Natural killer cell (primary cell): ENCODE data around the gene CABLES2. TPM values are rescaled to one million over a fixed set of nuclear protein-coding genes. Genes with fewer than 3 reads are reported as not detected.

ENCODE experiments used
- ATAC-seq, 3 donors: fragments of 150-1000 bp in 2 of 3; fragments of 200-7000 bp in 1 of 3; cut with Tn5 transposase; 1 replicate in 1 of 3; 2 replicates in 2 of 3; pipeline ENCODE4 v1.10.0; 2021; ENCODE audit warnings: mild to moderate bottlenecking in 2 of 3, moderate library complexity in 2 of 3
- DNase-seq, 2 donors: peaks; one replicate each; pipeline versions ENCODE4 v3.0.0 to v3.0.0-alpha.2; 2013 to 2021; ENCODE audit warnings: mixed read lengths in 1 of 2
- H3K27ac ChIP-seq: one replicate; pipeline ENCODE4 v1.5.1; 2013; ENCODE audit warnings: mild to moderate bottlenecking, low read length
- H3K27me3 ChIP-seq: one replicate; pipeline ENCODE4 v1.6.1; 2013; ENCODE audit warnings: low read length; ENCODE audit not compliant: control insufficient read depth, insufficient read depth
- H3K36me3 ChIP-seq: one replicate; pipeline ENCODE4 v1.6.1; 2013; ENCODE audit warnings: low read length; ENCODE audit not compliant: control insufficient read depth, insufficient read depth
- H3K4me1 ChIP-seq: one replicate; pipeline ENCODE4 v1.6.1; 2013; ENCODE audit warnings: low read length; ENCODE audit not compliant: control insufficient read depth, insufficient read depth
- H3K4me3 ChIP-seq: one replicate; pipeline ENCODE4 v1.5.1; 2013; ENCODE audit warnings: low read length
- H3K9me3 ChIP-seq: one replicate; pipeline ENCODE4 v1.6.1; 2013; ENCODE audit warnings: low read length; ENCODE audit not compliant: control insufficient read depth, insufficient read depth
- H3K27ac Mint-ChIP-seq, 2 donors: one replicate each; pipeline ENCODE4 v1.8.0; 2022; ENCODE audit warnings: mild to moderate bottlenecking in 2 of 2, mixed read lengths in 2 of 2, moderate library complexity in 1 of 2
- H3K27me3 Mint-ChIP-seq, 2 donors: one replicate each; pipeline ENCODE4 v1.8.0; 2022; ENCODE audit warnings: low read depth in 2 of 2, mixed read lengths in 2 of 2
- H3K36me3 Mint-ChIP-seq: one replicate; pipeline ENCODE4 v1.8.0; 2022; ENCODE audit warnings: mixed read lengths
- H3K4me1 Mint-ChIP-seq, 2 donors: one replicate each; pipeline ENCODE4 v1.8.0; 2022; ENCODE audit warnings: mixed read lengths in 2 of 2
- H3K4me3 Mint-ChIP-seq: one replicate; pipeline ENCODE4 v1.8.0; 2022; ENCODE audit warnings: mild to moderate bottlenecking, moderate library complexity, mixed read lengths
- H3K9me3 Mint-ChIP-seq, 2 donors: one replicate each; pipeline ENCODE4 v1.8.0; 2022; ENCODE audit warnings: mixed read lengths in 2 of 2
- CTCF ChIP-seq: fragments of 200-600 bp; IDR thresholded peaks from one replicate; pipeline ENCODE4 v1.8.0; 2022; ENCODE audit warnings: antibody characterized with exemption
- WGBS: methylation state at CpG from one replicate; pipeline ENCODE4 v1.1.7; 2013; ENCODE audit warnings: missing lambda C conversion rate; ENCODE audit not compliant: insufficient coverage; 5-methylcytosine and 5-hydroxymethylcytosine counted together
- intact Hi-C: fragments of 100-400 bp; cut with micrococcal nuclease; formaldehyde crosslinking; loops from one replicate; pipeline ENCODE4 v1.14.2; 2022
- total RNA-seq, 4 donors: library from RNA; stranded (reverse); fragments of 120-200 nt in 1 of 4; gene quantifications; one replicate each; pipeline versions ENCODE4 v1.2.3 to v1.2.4, GENCODE V29; 2013 to 2022

CABLES2 gene
- total RNA-seq, 3 donors from 2014 or later (not counting 1 experiment from before 2014, with no cell fraction given) = 8.0 to 9.3 (median 8.4) TPM

- no peak overlapping the region for H3K27ac ChIP-seq
- no peaks in the 10 kb centered on the region for H3K27me3 Mint-ChIP-seq
- no peaks in the 10 kb centered on the region for H3K4me1 Mint-ChIP-seq
- no peaks in the 10 kb centered on the region for H3K36me3 ChIP-seq
- DNase-seq (no peak), ATAC-seq (no peak)
- no peaks in the 10 kb centered on the region for H3K9me3 ChIP-seq
- 79% methylated on average over 6 of the region's 6 CpGs for WGBS
- no peak for TF ChIP-seq CTCF
- no peak overlapping the region for H3K4me3 ChIP-seq
- no peaks in the 10 kb centered on the region for H3K4me1 ChIP-seq
- no peak overlapping the region for H3K27ac Mint-ChIP-seq
- H3K4me3 Mint-ChIP-seq = no peak overlapping the region
- H3K27me3 ChIP-seq = no peaks in the 10 kb centered on the region
- H3K36me3 Mint-ChIP-seq = no peaks in the 10 kb centered on the region
- no peaks in the 10 kb centered on the region for H3K9me3 Mint-ChIP-seq
- intact Hi-C loops = no loop called here
Observed at GRCh38 chr20:62421716-62421990, 14.6 kb upstream of the CABLES2 start.

- H3K4me3 ChIP-seq = no peak overlapping the region
- H3K9me3 ChIP-seq = no peaks in the 10 kb centered on the region
- H3K4me1 Mint-ChIP-seq = no peaks in the 10 kb centered on the region
- no peak for DNase-seq
- H3K4me1 ChIP-seq = no peaks in the 10 kb centered on the region
- no peak overlapping the region for H3K27ac Mint-ChIP-seq
- no peaks in the 10 kb centered on the region for H3K9me3 Mint-ChIP-seq
- H3K27me3 ChIP-seq = no peaks in the 10 kb centered on the region
- no peaks in the 10 kb centered on the region for H3K36me3 Mint-ChIP-seq
- H3K27ac ChIP-seq = no peak overlapping the region
- 86% methylated on average over 24 of the region's 24 CpGs for WGBS
- no peak for TF ChIP-seq CTCF
- intact Hi-C loops = no loop called here
- ATAC-seq = peak in 1 of 3 donors; percentile 5
- no peaks in the 10 kb centered on the region for H3K36me3 ChIP-seq
- no peak overlapping the region for H3K4me3 Mint-ChIP-seq
- H3K27me3 Mint-ChIP-seq = no peaks in the 10 kb centered on the region
Observed at GRCh38 chr20:62420846-62421715, 14.0 kb upstream of the CABLES2 start.

- no peak for DNase-seq
- Histone ChIP-seq H3K27ac (no peak overlapping the region), H3K27me3 (no peaks in the 10 kb centered on the region), H3K36me3 (no peaks in the 10 kb centered on the region), H3K4me1 (no peaks in the 10 kb centered on the region), H3K4me3 (no peak overlapping the region), H3K9me3 (no peaks in the 10 kb centered on the region)
- no peak for TF ChIP-seq CTCF
- H3K4me3 Mint-ChIP-seq = no peak overlapping the region
- no peaks in the 10 kb centered on the region for H3K9me3 Mint-ChIP-seq
- 81% methylated on average over 9 of the region's 9 CpGs for WGBS
- no peaks in the 10 kb centered on the region for H3K27me3 Mint-ChIP-seq
- no peak for ATAC-seq
- H3K4me1 Mint-ChIP-seq = no peaks in the 10 kb centered on the region
- H3K27ac Mint-ChIP-seq = no peak overlapping the region
- intact Hi-C loops = no loop called here
- H3K36me3 Mint-ChIP-seq = no peaks in the 10 kb centered on the region
Observed at GRCh38 chr20:62419759-62420158, 12.7 kb upstream of the CABLES2 start.
